Astrocyte of the cerebellum (primary cell): Measurements from ENCODE around the gene SAMD8.
"Not testable (repeated sequence)": the region's sequence is repeated elsewhere in the genome, so short reads cannot be mapped to it uniquely, and the experiment has no call there.

Experiments
- DNase-seq: peaks from one replicate; pipeline ENCODE4 v3.0.0-alpha.2; 2011; ENCODE audit warnings: low read depth
- H3K4me3 ChIP-seq: 2 replicates; pipeline ENCODE4 v1.5.1; 2011; ENCODE audit warnings: mild to moderate bottlenecking, low read depth, low read length, moderate library complexity
- in situ Hi-C: cut with HindIII; loops from 2 replicates; pipeline ENCODE4 v1.10.0; 2017; ENCODE audit warnings: low sequenced_read_pairs
- TF ChIP-seq, protein P1 (sequence below): IDR thresholded peaks from 2 replicates; pipeline ENCODE4 v1.5.1; 2012; ENCODE audit warnings: low read length, low read depth, moderate library complexity, mild to moderate bottlenecking; ENCODE audit errors: missing control alignments

The SAMD8 gene

DNA sequence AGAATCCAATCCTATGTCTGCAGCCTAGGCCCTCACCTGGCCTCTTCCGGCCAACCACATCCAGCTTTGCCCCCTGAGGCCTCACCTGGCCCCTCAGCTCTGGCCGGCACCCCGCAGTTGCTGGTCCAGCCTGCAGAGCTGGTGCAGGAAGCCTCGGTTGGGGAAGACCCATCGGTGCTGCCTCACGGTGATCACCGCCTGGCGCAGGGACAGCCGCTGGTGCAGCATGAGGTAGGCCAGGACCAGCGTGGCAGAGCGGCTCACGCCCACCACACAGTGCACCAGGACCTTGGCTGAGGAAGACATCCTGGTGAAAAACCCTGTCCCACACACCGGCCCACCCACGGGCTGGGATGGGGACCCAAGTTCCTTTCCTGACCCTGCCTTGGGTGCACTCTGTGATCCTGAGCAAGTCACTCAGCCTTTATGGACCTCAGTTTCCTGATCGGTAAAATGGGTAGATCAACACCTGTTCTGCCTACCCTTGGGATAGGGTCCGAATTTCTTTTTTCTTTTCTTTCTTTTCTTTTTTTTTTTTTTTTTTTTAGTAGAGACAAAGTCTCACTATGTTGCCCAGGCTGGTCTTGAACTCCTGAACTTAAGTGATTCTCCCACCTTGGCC, 5.8 kb upstream of the SAMD8 start:
- H3K4me3 ChIP-seq = no peak overlapping the region
- TF ChIP-seq, protein P1, sequence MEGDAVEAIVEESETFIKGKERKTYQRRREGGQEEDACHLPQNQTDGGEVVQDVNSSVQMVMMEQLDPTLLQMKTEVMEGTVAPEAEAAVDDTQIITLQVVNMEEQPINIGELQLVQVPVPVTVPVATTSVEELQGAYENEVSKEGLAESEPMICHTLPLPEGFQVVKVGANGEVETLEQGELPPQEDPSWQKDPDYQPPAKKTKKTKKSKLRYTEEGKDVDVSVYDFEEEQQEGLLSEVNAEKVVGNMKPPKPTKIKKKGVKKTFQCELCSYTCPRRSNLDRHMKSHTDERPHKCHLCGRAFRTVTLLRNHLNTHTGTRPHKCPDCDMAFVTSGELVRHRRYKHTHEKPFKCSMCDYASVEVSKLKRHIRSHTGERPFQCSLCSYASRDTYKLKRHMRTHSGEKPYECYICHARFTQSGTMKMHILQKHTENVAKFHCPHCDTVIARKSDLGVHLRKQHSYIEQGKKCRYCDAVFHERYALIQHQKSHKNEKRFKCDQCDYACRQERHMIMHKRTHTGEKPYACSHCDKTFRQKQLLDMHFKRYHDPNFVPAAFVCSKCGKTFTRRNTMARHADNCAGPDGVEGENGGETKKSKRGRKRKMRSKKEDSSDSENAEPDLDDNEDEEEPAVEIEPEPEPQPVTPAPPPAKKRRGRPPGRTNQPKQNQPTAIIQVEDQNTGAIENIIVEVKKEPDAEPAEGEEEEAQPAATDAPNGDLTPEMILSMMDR = no peak
- in situ Hi-C loops = no loop called here
- DNase-seq = no peak

GRCh38 chr10:75106242-75106641, 5.2 kb upstream of the SAMD8 start:
- H3K4me3 ChIP-seq = no peak overlapping the region
- DNase-seq = no peak
- in situ Hi-C loops = no loop called here
- TF ChIP-seq, protein P1 = no peak

DNA sequence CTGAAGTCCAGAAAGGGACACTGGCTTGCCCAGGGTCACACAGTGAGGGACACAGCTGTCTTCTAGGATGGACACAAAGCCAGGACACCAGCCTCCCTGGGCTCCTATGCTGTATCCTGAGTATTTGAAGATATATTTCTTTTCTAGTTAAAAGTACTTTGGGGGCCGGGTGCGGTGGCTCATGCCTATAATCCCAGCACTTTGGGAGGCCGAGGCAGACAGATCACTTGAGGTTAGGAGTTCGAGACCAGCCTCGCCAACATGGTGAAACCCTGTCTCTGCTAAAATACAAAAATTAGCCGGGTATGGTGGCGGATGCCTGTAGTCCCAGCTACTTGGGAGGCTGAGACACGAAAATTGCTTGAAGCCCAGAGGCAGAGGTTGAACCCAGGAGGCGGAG, 4.6 kb upstream of the SAMD8 start:
- DNase-seq, in situ Hi-C loops, H3K4me3 ChIP-seq: not testable (repeated sequence)

- in situ Hi-C loops = no loop called here
- H3K4me3 ChIP-seq = no peak overlapping the region
- TF ChIP-seq, protein P1 = no peak
- DNase-seq = no peak
Observed at GRCh38 chr10:75107756-75108683, 3.4 kb upstream of the SAMD8 start.

GRCh38 chr10:75108684-75109458, 2.6 kb upstream of the SAMD8 start:
- TF ChIP-seq, protein P1 = peak; percentile 69
- DNase-seq = no peak
- in situ Hi-C loops = no loop called here
- no peak overlapping the region for H3K4me3 ChIP-seq

DNA sequence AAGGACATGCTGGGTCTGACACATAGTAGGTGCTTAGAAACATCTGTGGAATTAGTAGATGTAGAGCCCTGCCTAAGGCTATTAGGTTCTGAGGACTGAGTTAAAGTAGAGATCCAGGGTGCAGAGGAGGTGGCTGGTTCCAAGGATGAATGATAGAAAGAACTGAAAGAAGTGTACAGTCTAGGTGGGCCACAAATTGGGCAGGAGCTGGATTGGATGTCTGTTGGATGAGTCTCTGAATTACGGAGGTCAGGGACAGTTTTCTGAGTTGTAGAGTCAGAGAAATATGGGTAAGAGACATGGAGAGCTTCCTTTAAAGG, 2.0 kb upstream of the SAMD8 start:
- no peak overlapping the region for H3K4me3 ChIP-seq
- in situ Hi-C loops = no loop called here
- DNase-seq = no peak
- TF ChIP-seq, protein P1 = no peak
